ENCODE data around the gene COL12A1.

The COL12A1 gene

DNA sequence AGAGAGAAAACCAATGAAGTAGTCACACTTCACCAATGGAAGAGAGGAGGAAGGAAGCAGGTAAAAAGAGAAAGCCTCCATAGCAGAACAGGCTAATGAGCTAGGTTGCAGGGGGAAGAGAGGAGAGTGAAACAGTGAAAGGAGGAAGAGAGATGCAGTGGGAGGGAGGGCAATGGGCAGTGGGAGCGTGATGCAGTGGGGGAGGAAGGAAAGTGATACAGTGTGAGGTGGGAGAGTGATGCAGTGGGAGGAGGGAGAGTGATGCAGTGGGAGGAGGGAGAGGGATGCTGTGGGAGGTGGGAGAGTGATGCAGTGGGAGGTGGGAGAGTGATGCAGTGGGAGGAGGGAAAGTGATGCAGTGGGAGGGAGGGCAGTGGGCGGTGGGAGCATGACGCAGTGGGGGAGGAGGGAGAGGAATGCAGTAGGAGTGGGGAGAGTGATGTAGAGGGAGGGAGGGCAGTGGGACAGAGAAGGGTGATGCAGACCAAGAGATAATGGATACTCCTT lies 29.7 kb downstream of the COL12A1 start:
- no peak for DNase-seq

DNA sequence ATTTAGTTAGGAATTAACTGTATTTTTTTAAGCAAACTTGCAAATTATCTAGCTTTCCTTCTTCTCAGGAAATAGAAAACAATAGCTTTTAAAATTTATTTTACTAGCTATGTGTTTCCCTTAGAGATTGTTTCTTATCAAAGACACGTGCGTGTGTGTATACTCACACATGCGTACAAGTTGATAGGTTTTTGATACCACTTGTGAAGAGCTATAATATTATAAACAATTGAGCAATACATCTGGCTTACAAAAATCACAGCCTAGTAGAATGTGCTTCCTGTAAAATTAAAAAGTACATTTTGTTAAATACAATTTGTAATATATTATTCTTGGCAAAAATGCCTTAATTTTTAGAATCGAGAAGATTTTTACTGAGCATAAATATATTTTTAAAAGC lies 33.9 kb downstream of the COL12A1 start:
- DNase-seq: no peak

- no peak for DNase-seq
Measured at GRCh38 chr6:75171567-75171966, 34.3 kb downstream of the COL12A1 start.

- DNase-seq: no peak
Measured at GRCh38 chr6:75170691-75171560, 34.9 kb downstream of the COL12A1 start.

GRCh38 chr6:75169689-75170586 lies 35.9 kb downstream of the COL12A1 start:
- no peak for DNase-seq

DNA sequence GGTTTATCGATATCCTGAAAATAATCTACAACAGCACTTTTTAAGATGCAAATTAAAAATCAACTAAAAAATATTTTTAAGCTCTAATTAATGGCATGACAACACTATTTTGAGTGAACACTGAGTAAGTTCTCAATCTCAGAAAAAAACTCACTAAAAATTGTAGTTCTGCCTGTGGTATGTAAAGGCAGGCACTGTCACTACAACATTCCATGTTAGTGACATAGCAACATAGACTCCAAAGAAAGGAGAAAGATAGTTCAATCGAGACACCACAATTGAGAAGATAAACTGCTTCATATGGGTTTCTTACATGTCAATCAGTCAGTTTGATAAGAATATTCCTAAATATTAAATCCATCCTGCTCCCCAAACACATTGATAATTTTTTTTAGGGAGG lies 38.0 kb downstream of the COL12A1 start:
- no peak for DNase-seq

DNA sequence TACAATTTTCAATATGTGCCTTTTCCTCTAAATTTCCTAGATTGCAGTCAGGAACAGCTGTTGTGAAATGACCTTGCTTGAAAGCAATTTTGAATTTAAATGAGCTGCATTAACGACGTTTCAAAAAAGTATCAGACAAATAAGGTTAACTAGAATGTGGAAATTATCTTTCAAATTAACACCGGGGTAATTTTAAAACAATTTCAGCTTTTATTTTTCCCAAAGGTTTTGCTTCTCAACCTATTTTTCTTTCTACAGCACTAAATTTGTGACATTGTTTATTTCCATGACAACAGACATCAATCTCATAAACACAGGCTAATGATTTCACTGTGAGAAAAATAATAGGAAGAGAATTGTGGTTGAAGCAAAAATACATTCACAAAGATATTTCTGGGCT lies 38.5 kb downstream of the COL12A1 start:
- no peak for DNase-seq

DNA sequence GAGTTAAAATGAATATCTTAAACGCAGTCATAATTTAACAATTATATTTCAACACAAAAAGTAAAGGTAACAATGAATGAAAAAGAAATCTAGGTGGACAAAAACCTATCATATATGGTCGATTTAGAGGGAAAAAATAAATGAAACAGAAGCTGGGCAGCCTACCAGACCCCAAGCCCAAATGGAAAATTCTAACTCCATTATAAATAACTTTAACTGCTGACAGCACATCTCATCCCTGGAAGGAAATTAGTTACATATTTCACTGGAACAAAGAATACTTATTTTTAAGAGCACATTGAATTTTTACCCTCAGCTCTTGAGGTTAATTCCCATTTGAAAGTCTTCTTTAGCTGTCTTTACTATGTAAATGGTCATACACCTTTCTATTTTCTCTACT lies 39.1 kb downstream of the COL12A1 start:
- no peak for DNase-seq

DNA sequence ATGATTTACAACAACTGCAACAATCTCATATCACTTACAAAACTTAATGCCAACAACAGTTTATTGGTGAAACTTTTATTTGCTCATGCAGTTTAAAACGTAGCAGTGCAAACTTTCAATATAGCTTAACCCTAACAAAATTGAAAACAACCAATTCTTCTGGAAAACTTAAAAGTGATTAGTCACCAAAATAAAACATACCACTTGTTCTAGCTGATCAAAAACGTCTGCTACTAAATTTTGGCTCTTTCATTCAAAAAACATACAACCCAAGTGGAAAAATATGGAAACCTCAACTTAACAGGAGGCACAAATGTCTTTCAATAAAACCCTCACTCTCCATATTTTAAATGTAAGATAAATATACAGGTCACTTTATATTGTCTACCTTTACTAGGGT lies 39.6 kb downstream of the COL12A1 start:
- no peak for DNase-seq

DNA sequence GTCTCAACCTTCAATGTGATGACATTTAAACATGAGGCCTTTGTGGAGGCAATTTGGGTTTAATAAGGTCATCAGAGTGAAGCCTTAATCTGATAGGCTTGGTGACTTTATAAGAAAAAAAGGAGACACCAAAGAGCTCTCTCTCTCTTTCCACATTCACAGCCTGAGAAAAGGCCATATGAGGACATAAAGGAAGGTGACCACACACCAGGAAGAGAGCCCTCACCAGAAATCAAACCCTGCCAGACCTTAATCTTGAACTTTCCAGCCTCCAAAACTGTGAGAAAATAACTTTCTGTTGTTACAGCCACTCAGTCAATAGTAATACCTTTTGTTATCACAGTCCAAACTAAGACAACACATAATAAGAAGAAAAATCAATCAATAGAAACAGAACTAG lies 47.7 kb downstream of the COL12A1 start:
- DNase-seq: no peak

GRCh38 chr6:75157336-75157735 lies 48.5 kb downstream of the COL12A1 start:
- no peak for DNase-seq

- DNase-seq: no peak
Measured at GRCh38 chr6:75156186-75156878, 49.5 kb downstream of the COL12A1 start.

DNA sequence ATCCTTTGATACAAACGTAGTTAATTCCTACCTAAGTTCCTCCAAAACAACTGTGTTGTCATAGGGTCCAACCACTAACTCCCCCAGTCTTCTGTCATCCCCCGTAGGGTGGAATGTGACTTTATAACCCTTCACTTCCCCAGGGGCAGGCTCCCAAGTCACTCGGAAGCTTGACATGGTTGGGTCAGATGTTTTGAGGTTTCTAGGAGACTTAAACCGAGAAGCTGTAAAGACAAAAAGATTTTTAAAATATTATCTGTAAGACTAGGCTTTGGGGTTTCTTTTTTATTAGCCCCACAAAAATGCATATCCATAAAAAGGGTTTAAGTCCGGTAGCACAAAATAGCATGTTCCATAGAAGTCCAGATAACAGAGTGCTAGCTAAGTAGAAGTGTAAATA lies 50.2 kb downstream of the COL12A1 start:
- no peak for DNase-seq

GRCh38 chr6:75154973-75155372 lies 50.9 kb downstream of the COL12A1 start:
- no peak for DNase-seq

DNA sequence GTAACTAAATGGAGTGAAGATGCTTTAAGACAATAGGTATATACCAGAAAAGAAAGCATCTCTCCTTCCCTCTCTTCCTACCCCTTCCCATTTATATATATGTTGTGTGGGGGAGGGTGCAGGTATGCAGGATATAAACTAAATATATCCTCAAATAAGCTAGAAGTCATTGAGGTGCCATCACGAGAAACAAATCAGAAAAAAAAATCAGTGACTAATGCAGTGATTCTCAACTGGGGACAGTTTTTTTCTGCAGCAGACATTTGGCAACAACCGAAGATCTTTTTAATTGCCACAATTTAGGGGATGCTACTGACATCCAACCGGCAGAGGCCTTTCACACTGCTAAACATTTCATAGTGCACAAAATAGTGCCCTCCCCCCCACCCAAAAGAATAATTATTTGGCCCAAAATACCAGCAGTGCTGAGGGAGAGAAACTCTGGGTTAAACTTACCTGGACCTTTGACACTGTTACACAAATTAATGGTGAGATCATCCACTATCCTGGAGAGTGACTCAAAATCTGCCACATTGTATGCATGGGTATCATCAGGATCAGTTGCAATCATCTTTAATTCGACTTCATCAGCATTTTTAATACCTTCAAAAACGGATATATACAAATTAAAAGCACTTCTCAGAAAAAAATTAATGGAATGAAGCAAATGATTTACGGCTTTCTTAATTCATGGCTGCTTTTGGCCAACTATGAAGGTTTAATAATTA lies 55.0 kb downstream of the COL12A1 start:
- no peak for DNase-seq

GRCh38 chr6:75149696-75150095 lies 56.2 kb downstream of the COL12A1 start:
- DNase-seq: no peak

DNA sequence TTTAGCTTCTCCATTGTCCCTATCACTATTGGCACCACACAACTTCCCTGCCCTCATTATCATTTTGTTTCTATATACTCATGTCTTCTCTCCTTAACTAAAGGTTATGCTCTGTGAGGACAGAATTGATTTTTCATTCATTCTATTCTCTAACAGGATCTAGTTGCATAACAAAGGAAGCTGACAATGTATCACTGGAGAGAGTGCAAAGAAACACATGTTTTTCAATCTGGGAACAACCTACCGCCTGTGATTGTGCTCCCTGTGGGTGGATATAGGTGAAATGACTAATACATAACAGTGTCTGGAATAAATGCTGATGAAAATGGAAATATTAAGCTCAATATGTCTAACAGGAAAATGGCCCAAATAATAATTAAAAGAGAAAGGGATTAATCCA lies 56.6 kb downstream of the COL12A1 start:
- no peak for DNase-seq

- no peak for DNase-seq
Measured at GRCh38 chr6:75147512-75147911, 58.3 kb downstream of the COL12A1 start.

DNA sequence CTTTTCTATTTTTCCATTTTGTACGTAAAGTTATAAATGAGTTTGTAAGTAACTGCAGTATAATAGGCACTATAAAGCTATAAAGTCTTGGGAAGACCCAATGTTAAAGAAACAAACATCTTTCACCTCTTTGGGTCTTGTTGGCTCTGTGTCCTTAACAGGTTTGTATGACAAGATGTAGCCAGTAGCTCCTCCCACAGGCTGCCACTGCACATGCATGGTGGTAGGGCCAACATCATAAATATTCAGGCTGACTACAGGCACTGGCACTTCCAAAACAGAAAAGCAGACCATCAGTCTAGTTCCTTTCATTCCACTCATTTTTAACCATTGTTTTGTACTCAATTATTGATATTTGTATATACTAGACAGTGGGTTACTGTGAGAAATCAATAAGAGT lies 59.9 kb downstream of the COL12A1 start:
- DNase-seq: no peak

- DNase-seq: no peak
Measured at GRCh38 chr6:75145211-75145610, 60.6 kb downstream of the COL12A1 start.

GRCh38 chr6:75144386-75144785 lies 61.5 kb downstream of the COL12A1 start:
- DNase-seq: no peak

GRCh38 chr6:75143191-75143590 lies 62.7 kb downstream of the COL12A1 start:
- DNase-seq: no peak
